HEK293 (cell line): ENCODE measurements around the gene NRP2.

Experiments used
- CTCF ChIA-PET: fragments of 350-600 bp; formaldehyde crosslinking; extraction: SDS; loops from one replicate; lab custom pipeline; 2021; ENCODE audit warnings: antibody characterized with exemption; lab: Yijun Ruan, JAX
- POLR2A ChIA-PET: fragments of 300-600 bp; formaldehyde crosslinking; extraction: SDS; loops from one replicate; lab custom pipeline; 2020; ENCODE audit warnings: antibody characterized with exemption, inconsistent platforms; lab: Yijun Ruan, JAX
- H3K27ac ChIP-seq: fragments of 200-500 bp; sonication (Bioruptor generic); 2 replicates; pipeline ENCODE4 v1.5.1; 2014; ENCODE audit warnings: low read depth, low read length, control low read depth, inconsistent platforms; ENCODE audit errors: extremely low read depth
- H3K36me3 ChIP-seq, 2 experiments: fragments of 200-500 bp in 1 of 2; sonication (Bioruptor generic) in 1 of 2; 1 replicate in 1 of 2; 2 replicates in 1 of 2; pipeline ENCODE4 v1.5.1; 2014 to 2017; ENCODE audit warnings: inconsistent platforms in 2 of 2, low read length in 2 of 2; ENCODE audit not compliant: control insufficient read depth in 2 of 2, insufficient read depth in 1 of 2
- H3K4me1 ChIP-seq: fragments of 200-500 bp; sonication (Bioruptor generic); 2 replicates; pipeline ENCODE4 v1.5.1; 2014; ENCODE audit warnings: mild to moderate bottlenecking, low read length, inconsistent platforms; ENCODE audit not compliant: control insufficient read depth, insufficient read depth
- H3K4me3 ChIP-seq: 2 replicates; pipeline ENCODE4 v1.5.1; 2011; ENCODE audit warnings: low read depth, mild to moderate bottlenecking, control low read depth, low read length, moderate library complexity
- H3K9me3 ChIP-seq: fragments of 200-500 bp; sonication (Bioruptor generic); 2 replicates; pipeline ENCODE4 v1.5.1; 2014; ENCODE audit warnings: low read depth, low read length, inconsistent platforms; ENCODE audit not compliant: control insufficient read depth, insufficient read depth
- OSR2 ChIP-seq: fragments of 450-650 bp; formaldehyde crosslinking; IDR thresholded peaks from 2 replicates; pipeline ENCODE4 v1.5.1; 2016; ENCODE audit warnings: missing biosample characterization, missing genetic modification characterization
- ZIC2 ChIP-seq: fragments of 450-650 bp; formaldehyde crosslinking; IDR thresholded peaks from 2 replicates; pipeline ENCODE4 v1.5.1; 2016; ENCODE audit warnings: missing biosample characterization, missing genetic modification characterization
- ZNF112 ChIP-seq: fragments of 450-650 bp; formaldehyde crosslinking; IDR thresholded peaks from 2 replicates; pipeline ENCODE4 v1.5.0; 2017; ENCODE audit warnings: missing biosample characterization, missing genetic modification characterization
- ZNF146 ChIP-seq: fragments of 450-650 bp; formaldehyde crosslinking; IDR thresholded peaks from 2 replicates; pipeline ENCODE4 v1.5.1; 2016; ENCODE audit warnings: missing biosample characterization, missing genetic modification characterization
- ZNF157 ChIP-seq: fragments of 450-650 bp; formaldehyde crosslinking; IDR thresholded peaks from 2 replicates; pipeline ENCODE4 v1.5.1; 2016; ENCODE audit warnings: missing biosample characterization, missing genetic modification characterization
- ZNF184 ChIP-seq: fragments of 450-650 bp; IDR thresholded peaks from 2 replicates; pipeline ENCODE4 v1.5.1; 2018; ENCODE audit warnings: missing biosample characterization, mild to moderate bottlenecking, missing genetic modification characterization
- ZNF221 ChIP-seq: fragments of 450-650 bp; formaldehyde crosslinking; IDR thresholded peaks from 2 replicates; pipeline ENCODE4 v1.5.1; 2017; ENCODE audit warnings: missing biosample characterization, missing genetic modification characterization, borderline replicate concordance
- ZNF311 ChIP-seq: fragments of 450-650 bp; formaldehyde crosslinking; IDR thresholded peaks from 2 replicates; pipeline ENCODE4 v1.5.1; 2017; ENCODE audit warnings: missing biosample characterization, missing genetic modification characterization, borderline replicate concordance
- ZNF366 ChIP-seq: fragments of 450-650 bp; formaldehyde crosslinking; conservative IDR thresholded peaks from 2 replicates; pipeline ENCODE4 v1.5.1; 2016; ENCODE audit warnings: missing biosample characterization, missing genetic modification characterization
- ZNF747 ChIP-seq: fragments of 450-650 bp; formaldehyde crosslinking; IDR thresholded peaks from 2 replicates; pipeline ENCODE4 v1.5.1; 2016; ENCODE audit warnings: missing biosample characterization, missing genetic modification characterization
- ZNF785 ChIP-seq: fragments of 450-650 bp; formaldehyde crosslinking; IDR thresholded peaks from 2 replicates; pipeline ENCODE4 v1.5.1; 2016; ENCODE audit warnings: missing biosample characterization, missing genetic modification characterization
- ZXDB ChIP-seq: fragments of 450-650 bp; formaldehyde crosslinking; IDR thresholded peaks from 2 replicates; pipeline ENCODE4 v1.5.1; 2016; ENCODE audit warnings: missing biosample characterization, missing genetic modification characterization
- TF ChIP-seq, protein P1 (sequence below): fragments of 450-650 bp; formaldehyde crosslinking; IDR thresholded peaks from 2 replicates; pipeline ENCODE4 v1.5.1; 2016; ENCODE audit warnings: missing biosample characterization, missing genetic modification characterization
- TF ChIP-seq, protein P2 (sequence below): fragments of 450-650 bp; formaldehyde crosslinking; IDR thresholded peaks from 2 replicates; pipeline ENCODE4 v1.5.1; 2016; ENCODE audit warnings: missing biosample characterization, missing genetic modification characterization
- TF ChIP-seq, protein P3 (sequence below): fragments of 450-650 bp; formaldehyde crosslinking; IDR thresholded peaks from 2 replicates; pipeline ENCODE4 v1.5.1; 2016; ENCODE audit warnings: missing biosample characterization, missing genetic modification characterization
- TF ChIP-seq, protein P4 (sequence below): fragments of 450-650 bp; formaldehyde crosslinking; IDR thresholded peaks from 2 replicates; pipeline ENCODE4 v1.5.1; 2016; ENCODE audit warnings: missing biosample characterization, missing genetic modification characterization

The NRP2 gene

DNA sequence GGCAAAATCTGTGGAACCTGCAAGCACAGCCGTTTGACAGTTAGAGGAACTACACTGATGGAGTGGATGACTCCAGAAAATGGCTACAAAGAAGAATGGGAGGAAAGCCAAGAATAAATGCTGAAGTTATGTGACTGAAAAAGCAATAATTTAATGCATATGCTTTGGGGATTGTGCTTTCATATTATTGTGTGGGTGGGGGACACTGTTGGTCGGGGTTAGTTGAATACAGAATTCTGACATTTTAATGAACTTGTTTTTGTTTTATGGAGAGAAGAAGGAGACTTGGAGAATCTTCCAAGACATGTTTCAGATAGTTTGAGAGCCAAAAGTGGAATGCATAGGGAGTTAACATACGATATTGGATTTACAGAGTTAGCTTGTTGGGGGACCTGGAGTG, 68.5 kb downstream of the NRP2 start:
- peaks cover 0 to 28% of the 10 kb centered on the region in 2 experiments; a peak in 1 of 3 replicates for H3K36me3 ChIP-seq
- TF ChIP-seq ZNF184 (tag by site-specific recombination) (no peak), ZNF311 (no peak), OSR2 (tag by site-specific recombination) (no peak), ZXDB (no peak), ZNF785 (no peak), ZNF146 (tag by site-specific recombination) (no peak), ZNF747 (tag by site-specific recombination) (no peak), ZIC2 (tag by site-specific recombination) (no peak)
- TF ChIP-seq, protein P1, sequence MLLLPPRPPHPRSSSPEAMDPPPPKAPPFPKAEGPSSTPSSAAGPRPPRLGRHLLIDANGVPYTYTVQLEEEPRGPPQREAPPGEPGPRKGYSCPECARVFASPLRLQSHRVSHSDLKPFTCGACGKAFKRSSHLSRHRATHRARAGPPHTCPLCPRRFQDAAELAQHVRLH (tag by site-specific recombination): no peak
- TF ChIP-seq, protein P2, sequence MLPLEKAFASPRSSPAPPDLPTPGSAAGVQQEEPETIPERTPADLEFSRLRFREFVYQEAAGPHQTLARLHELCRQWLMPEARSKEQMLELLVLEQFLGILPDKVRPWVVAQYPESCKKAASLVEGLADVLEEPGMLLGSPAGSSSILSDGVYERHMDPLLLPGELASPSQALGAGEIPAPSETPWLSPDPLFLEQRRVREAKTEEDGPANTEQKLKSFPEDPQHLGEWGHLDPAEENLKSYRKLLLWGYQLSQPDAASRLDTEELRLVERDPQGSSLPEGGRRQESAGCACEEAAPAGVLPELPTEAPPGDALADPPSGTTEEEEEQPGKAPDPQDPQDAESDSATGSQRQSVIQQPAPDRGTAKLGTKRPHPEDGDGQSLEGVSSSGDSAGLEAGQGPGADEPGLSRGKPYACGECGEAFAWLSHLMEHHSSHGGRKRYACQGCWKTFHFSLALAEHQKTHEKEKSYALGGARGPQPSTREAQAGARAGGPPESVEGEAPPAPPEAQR (tag by site-specific recombination): no peak
- TF ChIP-seq, protein P3, sequence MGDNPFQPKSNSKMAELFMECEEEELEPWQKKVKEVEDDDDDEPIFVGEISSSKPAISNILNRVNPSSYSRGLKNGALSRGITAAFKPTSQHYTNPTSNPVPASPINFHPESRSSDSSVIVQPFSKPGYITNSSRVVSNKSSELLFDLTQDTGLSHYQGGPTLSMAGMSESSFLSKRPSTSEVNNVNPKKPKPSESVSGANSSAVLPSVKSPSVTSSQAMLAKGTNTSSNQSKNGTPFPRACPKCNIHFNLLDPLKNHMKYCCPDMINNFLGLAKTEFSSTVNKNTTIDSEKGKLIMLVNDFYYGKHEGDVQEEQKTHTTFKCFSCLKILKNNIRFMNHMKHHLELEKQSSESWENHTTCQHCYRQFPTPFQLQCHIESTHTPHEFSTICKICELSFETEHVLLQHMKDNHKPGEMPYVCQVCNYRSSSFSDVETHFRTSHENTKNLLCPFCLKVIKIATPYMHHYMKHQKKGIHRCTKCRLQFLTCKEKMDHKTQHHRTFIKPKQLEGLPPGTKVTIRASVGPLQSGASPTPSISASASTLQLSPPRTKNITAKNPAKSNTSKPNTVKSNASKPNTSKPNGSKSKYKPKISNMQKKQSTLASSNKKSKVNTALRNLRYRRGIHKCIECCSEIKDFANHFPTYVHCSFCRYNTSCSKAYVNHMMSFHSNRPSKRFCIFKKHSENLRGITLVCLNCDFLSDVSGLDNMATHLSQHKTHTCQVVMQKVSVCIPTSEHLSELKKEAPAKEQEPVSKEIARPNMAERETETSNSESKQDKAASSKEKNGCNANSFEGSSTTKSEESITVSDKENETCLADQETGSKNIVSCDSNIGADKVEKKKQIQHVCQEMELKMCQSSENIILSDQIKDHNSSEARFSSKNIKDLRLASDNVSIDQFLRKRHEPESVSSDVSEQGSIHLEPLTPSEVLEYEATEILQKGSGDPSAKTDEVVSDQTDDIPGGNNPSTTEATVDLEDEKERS (tag by site-specific recombination): no peak
- H3K9me3 ChIP-seq: no peaks in the 10 kb centered on the region
- no peaks in the 10 kb centered on the region for H3K4me1 ChIP-seq
- CTCF ChIA-PET: no interaction called here
- no peak overlapping the region for H3K27ac ChIP-seq
- POLR2A ChIA-PET: no interaction called here
- no peak overlapping the region for H3K4me3 ChIP-seq

GRCh38 chr2:205751569-205752031, 69.3 kb downstream of the NRP2 start:
- peaks cover 0 to 22% of the 10 kb centered on the region in 2 experiments; a peak in 1 of 3 replicates for H3K36me3 ChIP-seq
- H3K4me3 ChIP-seq: no peak overlapping the region
- H3K4me1 ChIP-seq: no peaks in the 10 kb centered on the region
- POLR2A ChIA-PET: no interaction called here
- CTCF ChIA-PET: interaction anchor here (0.5 kb wide), 1 partner anchor 52 kb away, joined by 4 read pairs; no protein-coding TSS in a partner anchor
- TF ChIP-seq ZNF221 (tag by site-specific recombination): no peak
- H3K9me3 ChIP-seq: no peaks in the 10 kb centered on the region
- H3K27ac ChIP-seq: no peak overlapping the region

- ChIA-PET POLR2A (no interaction called here), CTCF (no interaction called here)
- no peak overlapping the region for H3K27ac ChIP-seq
- H3K4me1 ChIP-seq: no peaks in the 10 kb centered on the region
- H3K36me3 ChIP-seq: peaks cover 0 to 16% of the 10 kb centered on the region in 2 experiments; a peak in 1 of 3 replicates
- TF ChIP-seq ZIC2 (tag by site-specific recombination) (no peak), ZNF112 (tag by site-specific recombination) (no peak), OSR2 (tag by site-specific recombination) (no peak), ZNF785 (no peak), ZNF184 (tag by site-specific recombination) (no peak), ZNF157 (no peak), ZNF366 (tag by site-specific recombination) (no peak), ZNF221 (tag by site-specific recombination) (no peak)
- TF ChIP-seq, protein P4, sequence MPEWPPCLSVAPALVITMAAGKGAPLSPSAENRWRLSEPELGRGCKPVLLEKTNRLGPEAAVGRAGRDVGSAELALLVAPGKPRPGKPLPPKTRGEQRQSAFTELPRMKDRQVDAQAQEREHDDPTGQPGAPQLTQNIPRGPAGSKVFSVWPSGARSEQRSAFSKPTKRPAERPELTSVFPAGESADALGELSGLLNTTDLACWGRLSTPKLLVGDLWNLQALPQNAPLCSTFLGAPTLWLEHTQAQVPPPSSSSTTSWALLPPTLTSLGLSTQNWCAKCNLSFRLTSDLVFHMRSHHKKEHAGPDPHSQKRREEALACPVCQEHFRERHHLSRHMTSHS (tag by site-specific recombination): no peak
- H3K4me3 ChIP-seq: no peak overlapping the region
- H3K9me3 ChIP-seq: no peaks in the 10 kb centered on the region
Observed at GRCh38 chr2:205752296-205752820, 70.1 kb downstream of the NRP2 start.
